Spleen (tissue), 7 donors: ENCODE data around the gene CAPG.

Experiments used
- CTCF ChIP-seq, 11 experiments: fragments of 200-600 bp in 7 of 11; fragments of 450-650 bp in 4 of 11; sonication (generic) in 4 of 11; IDR thresholded peaks in 8 of 11; conservative IDR thresholded peaks in 3 of 11; 1 replicate in 7 of 11; 2 replicates in 4 of 11; pipeline versions ENCODE4 v1.4.0 to v1.8.0; 2016 to 2021; ENCODE audit warnings: antibody characterized with exemption in 11 of 11, inconsistent platforms in 4 of 11, mild to moderate bottlenecking in 1 of 11
- POLR2A ChIP-seq, 3 donors: fragments of 450-650 bp; IDR thresholded peaks; one replicate each; pipeline ENCODE4 v1.5.1; 2017; ENCODE audit warnings: antibody characterized with exemption in 3 of 3, mild to moderate bottlenecking in 1 of 3
- POLR2AphosphoS5 ChIP-seq, 3 donors: sonication (generic); formaldehyde crosslinking; IDR thresholded peaks; one replicate each; pipeline ENCODE4 v1.5.1; 2017; ENCODE audit warnings: antibody characterized with exemption in 3 of 3
- donor health status: DM: no; HTN: no; CAD: no; lungs with moderate emphysema.
- donor health status: DM: no; HTN: no; CAD: no.
- donor health status: DM: no; HTN: no; CAD: no.

DNA sequence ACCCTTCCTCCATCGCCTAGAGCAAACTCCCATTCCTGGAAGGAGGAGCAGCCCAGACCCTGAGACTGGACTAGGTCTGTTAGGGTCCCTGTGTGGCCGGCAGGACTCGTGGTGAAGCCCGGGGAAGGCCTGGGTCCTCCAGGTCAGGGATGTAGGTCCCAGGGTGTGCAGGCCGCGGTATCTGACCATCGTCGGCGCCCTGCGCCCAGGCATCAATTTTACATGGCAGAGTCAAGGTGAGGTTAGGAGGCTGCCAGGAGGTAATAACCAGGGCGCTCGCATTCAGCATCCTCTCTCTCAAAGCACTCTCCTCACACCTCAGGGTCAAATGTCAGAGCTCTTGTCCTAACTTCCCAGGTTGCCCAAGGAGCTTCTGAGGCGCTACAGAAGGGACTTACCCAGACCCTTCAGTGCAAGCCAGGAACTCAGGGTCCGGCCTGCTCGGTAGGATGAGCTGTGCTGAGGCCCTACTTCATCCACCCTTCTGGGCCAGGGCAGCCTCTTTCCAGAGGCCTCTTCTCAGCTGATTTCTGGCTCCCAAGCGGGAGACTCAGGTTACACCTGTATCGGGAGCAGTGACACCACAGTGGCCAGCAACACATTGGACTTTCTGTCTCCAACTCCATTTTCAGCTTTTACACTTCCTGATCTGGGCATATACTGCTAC lies 9.0 kb upstream of the CAPG start:
- TF ChIP-seq CTCF (IDR thresholded peaks at IDR 0.05 in 8 of 11, conservative IDR thresholded peaks at IDR 0.05 in 3 of 11) (no peak), POLR2A (IDR thresholded peaks at IDR 0.05) (no peak), POLR2AphosphoS5 (IDR thresholded peaks at IDR 0.05) (no peak)
